ENCODE results near the gene PEF1. TPM values are rescaled to one million over a fixed set of nuclear protein-coding genes. Genes with fewer than 3 reads are reported as not detected.

PEF1 gene
- total RNA-seq, 1 donor from 2014 or later, result 53.0 TPM

GRCh38 chr1:31673433-31673832 is 28.8 kb upstream of the PEF1 start:
- Mint-ChIP-seq H3K9me3 (ENCODE audit: low read depth) (no peaks in the 10 kb centered on the region), H3K27ac (ENCODE audit: unreplicated experiment) (no peak overlapping the region), H3K4me1 (ENCODE audit: low read depth) (peaks cover 54% of the 10 kb centered on the region), H3K4me3 (ENCODE audit: unreplicated experiment) (no peak overlapping the region), H3K36me3 (ENCODE audit: low read depth) (peaks cover 18% of the 10 kb centered on the region), H3K27me3 (ENCODE audit: low read depth) (no peaks in the 10 kb centered on the region)
- TF ChIP-seq CTCF (IDR thresholded peaks at IDR 0.05), result no peak
- DNase-seq (ENCODE audit: low spot score), result no peak

GRCh38 chr1:31672986-31673385 is 28.3 kb upstream of the PEF1 start:
- Mint-ChIP-seq H3K27me3 (ENCODE audit: low read depth) (no peaks in the 10 kb centered on the region), H3K27ac (ENCODE audit: unreplicated experiment) (peak overlapping the region; percentile 61), H3K9me3 (ENCODE audit: low read depth) (no peaks in the 10 kb centered on the region), H3K36me3 (ENCODE audit: low read depth) (peaks cover 18% of the 10 kb centered on the region), H3K4me3 (ENCODE audit: unreplicated experiment) (no peak overlapping the region), H3K4me1 (ENCODE audit: low read depth) (peaks cover 58% of the 10 kb centered on the region)
- no peak for TF ChIP-seq CTCF (IDR thresholded peaks at IDR 0.05)
- no peak for DNase-seq (ENCODE audit: low spot score)

- TF ChIP-seq CTCF (IDR thresholded peaks at IDR 0.05), result no peak
- Mint-ChIP-seq H3K4me1 (ENCODE audit: low read depth) (peaks cover 70% of the 10 kb centered on the region), H3K27ac (ENCODE audit: unreplicated experiment) (peak overlapping the region; percentile 34), H3K27me3 (ENCODE audit: low read depth) (no peaks in the 10 kb centered on the region), H3K4me3 (ENCODE audit: unreplicated experiment) (no peak overlapping the region), H3K36me3 (ENCODE audit: low read depth) (peaks cover 14% of the 10 kb centered on the region), H3K9me3 (ENCODE audit: low read depth) (no peaks in the 10 kb centered on the region)
- no peak for DNase-seq (ENCODE audit: low spot score)
Measured at GRCh38 chr1:31671561-31672201, 27.0 kb upstream of the PEF1 start.

GRCh38 chr1:31671147-31671546 is 26.5 kb upstream of the PEF1 start:
- Mint-ChIP-seq H3K9me3 (ENCODE audit: low read depth) (no peaks in the 10 kb centered on the region), H3K27ac (ENCODE audit: unreplicated experiment) (peak overlapping the region; percentile 94), H3K4me3 (ENCODE audit: unreplicated experiment) (no peak overlapping the region), H3K4me1 (ENCODE audit: low read depth) (peaks cover 75% of the 10 kb centered on the region), H3K27me3 (ENCODE audit: low read depth) (no peaks in the 10 kb centered on the region), H3K36me3 (ENCODE audit: low read depth) (peaks cover 16% of the 10 kb centered on the region)
- DNase-seq (ENCODE audit: low spot score), result no peak
- TF ChIP-seq CTCF (IDR thresholded peaks at IDR 0.05), result no peak

- Mint-ChIP-seq H3K27ac (ENCODE audit: unreplicated experiment) (peak overlapping the region; percentile 94), H3K4me3 (ENCODE audit: unreplicated experiment) (no peak overlapping the region), H3K36me3 (ENCODE audit: low read depth) (peaks cover 19% of the 10 kb centered on the region), H3K9me3 (ENCODE audit: low read depth) (no peaks in the 10 kb centered on the region), H3K27me3 (ENCODE audit: low read depth) (no peaks in the 10 kb centered on the region), H3K4me1 (ENCODE audit: low read depth) (peaks cover 76% of the 10 kb centered on the region)
- no peak for DNase-seq (ENCODE audit: low spot score)
- no peak for TF ChIP-seq CTCF (IDR thresholded peaks at IDR 0.05)
Measured at GRCh38 chr1:31670593-31670964, 25.9 kb upstream of the PEF1 start.
